Fibroblast of skin of right biceps (primary cell): ENCODE results near the gene PRKN.
A peak's percentile ranks its signal among the peaks of the same experiment; 100 is the strongest.

ENCODE experiments used
- DNase-seq: peaks from one replicate; pipeline ENCODE4 v3.0.0-alpha.2; 2013

The PRKN gene

DNA sequence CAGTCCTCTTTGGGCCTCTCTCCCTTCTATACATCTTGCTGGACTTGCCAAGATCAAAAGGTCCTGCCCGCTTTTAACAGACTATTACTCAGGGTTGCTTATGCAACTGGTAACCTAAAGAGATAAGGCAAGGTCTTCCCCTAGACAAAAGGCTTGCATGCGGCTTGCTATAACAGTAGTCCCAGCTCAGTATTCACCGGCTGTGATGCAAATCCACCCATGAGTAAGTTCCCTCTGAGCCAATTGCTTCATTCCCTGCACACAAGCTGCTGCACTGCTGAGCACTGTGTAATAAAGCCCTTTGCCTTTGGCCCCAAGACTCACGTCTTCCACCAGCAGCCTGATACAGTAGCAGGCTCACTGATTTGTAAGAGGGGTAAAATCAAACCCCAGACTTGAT, 363.8 kb downstream of the PRKN start:
- no peak for DNase-seq

DNA sequence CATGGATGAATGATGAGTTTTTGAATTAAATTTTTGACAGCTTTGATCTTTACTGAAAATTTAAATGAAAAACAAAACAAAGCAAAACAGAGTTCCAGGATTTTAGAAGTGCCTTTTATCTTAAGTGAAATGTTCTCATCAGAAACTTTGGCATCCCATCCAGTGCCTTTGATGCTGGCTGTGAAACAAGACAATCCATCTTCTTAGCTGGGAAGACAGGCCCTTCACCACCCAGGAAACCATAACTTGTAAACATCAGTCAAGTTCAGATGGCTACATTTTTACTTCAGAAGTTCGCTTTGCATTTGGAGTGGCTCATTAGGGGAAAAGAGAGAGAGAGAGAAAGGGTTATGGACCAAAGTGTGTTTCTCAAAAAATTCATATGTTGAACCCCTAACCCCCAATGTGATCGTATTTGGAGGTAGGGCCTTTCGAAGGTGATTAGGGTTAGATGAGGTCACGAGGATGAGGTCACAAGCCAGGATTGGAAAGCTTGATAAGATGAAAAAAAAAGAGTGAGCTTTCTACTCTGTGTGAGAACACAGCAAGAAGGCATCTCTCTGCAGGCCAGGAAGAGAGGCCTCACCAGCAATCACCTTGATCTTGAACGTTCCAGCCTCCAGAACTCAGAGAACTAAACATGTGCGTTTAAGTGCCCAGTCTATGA, 366.5 kb downstream of the PRKN start:
- DNase-seq = no peak

- DNase-seq = no peak
Observed at GRCh38 chr6:162358625-162359024, 368.9 kb downstream of the PRKN start.

GRCh38 chr6:162345051-162345511, 382.5 kb downstream of the PRKN start:
- DNase-seq = peak; percentile 55

GRCh38 chr6:162344646-162345010, 382.9 kb downstream of the PRKN start:
- DNase-seq = no peak

GRCh38 chr6:162343936-162344645, 383.5 kb downstream of the PRKN start:
- DNase-seq = peak; percentile 57

GRCh38 chr6:162343198-162343935, 384.2 kb downstream of the PRKN start:
- no peak for DNase-seq

DNA sequence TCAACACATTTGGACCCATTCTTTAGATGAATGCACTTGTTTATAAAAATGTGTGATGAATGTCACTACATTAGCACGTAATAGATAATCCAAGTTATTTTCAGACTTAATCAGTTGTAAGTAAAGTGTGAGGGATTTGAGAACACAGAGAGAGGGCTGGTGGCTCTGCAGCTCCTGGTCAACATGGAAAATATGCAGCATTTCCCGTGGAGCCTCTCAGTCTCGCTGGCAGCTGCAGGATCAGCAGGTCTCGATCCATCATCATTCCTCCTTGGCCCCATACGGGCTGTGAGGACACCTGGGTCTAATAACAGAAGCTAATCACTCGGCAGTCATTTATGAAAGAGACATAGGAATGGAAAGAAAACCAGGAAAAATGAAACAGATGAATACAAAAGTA, 390.2 kb downstream of the PRKN start:
- DNase-seq = no peak

GRCh38 chr6:162336359-162336758, 391.2 kb downstream of the PRKN start:
- no peak for DNase-seq

DNA sequence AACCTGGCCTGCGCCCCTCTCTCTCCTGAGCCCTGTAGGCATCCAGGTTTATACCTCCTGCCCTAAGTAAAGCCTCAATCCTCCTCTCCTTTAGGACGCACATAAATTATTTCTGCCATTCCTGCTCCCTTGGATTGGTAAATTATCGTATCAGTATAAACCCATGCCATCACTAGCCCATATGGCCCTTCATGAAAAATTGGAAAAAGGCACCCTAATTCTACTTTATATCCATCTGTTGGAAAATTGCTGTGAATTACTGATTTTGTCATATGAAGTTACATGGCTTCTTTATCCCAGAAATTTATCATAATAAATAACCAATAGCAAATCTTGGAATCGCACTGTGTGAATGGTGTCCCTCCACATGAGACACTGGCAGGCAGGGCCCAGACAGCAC, 395.2 kb downstream of the PRKN start:
- no peak for DNase-seq

- DNase-seq = no peak
Observed at GRCh38 chr6:162331911-162332310, 395.7 kb downstream of the PRKN start.

- DNase-seq = no peak
Observed at GRCh38 chr6:162325826-162326225, 401.7 kb downstream of the PRKN start.

DNA sequence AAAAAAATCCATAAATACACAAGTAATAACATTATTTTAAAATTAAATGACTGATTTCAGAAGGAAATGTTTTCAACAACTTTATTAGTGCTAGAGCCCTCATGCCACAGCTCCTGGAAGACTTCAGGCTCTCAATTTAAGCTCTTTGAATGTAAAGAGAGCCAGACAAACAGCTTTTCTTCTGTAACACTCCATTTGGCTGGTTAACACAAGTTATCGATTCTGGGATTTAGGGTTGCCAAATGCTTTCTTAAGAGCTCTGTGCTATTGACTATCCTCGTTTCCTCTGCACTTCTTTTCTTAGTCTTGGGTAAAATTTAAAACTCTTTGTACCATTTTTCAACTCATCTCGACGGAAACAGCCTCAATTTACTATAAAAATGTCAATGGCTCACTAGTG, 402.5 kb downstream of the PRKN start:
- DNase-seq = no peak

DNA sequence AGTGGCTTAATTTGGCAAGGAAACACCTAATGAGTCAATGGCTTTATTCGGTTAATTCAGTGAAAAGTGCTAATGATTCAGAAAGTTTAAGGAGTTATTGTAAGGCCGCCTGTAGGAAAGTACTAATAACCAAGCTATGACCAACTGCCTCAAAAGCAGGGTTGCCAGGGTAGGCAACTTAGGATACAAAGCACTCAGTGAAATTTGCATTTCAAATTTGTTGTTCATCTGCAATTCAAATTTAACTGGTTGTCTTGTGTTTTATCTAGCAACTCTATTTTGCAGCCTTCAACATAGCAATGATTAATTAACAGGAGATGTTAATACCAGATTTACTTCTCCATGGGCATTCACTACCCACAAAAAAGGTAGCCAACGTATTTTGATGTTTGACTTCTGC, 412.3 kb downstream of the PRKN start:
- no peak for DNase-seq

- DNase-seq = peak; percentile 36
Observed at GRCh38 chr6:162313922-162314660, 413.5 kb downstream of the PRKN start.

GRCh38 chr6:162307865-162308264, 419.7 kb downstream of the PRKN start:
- DNase-seq = no peak

DNA sequence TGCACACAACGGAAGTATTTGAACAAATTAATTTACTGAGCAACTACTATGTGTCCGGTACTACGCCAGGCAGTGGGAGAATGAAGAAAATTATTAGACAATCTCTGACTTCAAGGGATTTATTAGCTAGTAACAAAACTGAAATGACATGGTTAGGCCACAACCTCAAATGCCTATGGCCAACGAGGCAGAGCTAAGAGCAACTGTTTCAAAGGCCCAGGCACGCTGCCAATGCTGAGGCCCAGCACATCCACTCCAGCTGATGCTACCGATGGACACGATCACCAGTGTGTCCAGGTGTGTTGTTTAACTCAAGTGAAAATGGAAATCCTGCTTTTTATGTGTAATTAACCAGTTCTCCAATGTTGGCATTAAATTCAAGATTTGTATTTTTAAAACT, 420.9 kb downstream of the PRKN start:
- no peak for DNase-seq

DNA sequence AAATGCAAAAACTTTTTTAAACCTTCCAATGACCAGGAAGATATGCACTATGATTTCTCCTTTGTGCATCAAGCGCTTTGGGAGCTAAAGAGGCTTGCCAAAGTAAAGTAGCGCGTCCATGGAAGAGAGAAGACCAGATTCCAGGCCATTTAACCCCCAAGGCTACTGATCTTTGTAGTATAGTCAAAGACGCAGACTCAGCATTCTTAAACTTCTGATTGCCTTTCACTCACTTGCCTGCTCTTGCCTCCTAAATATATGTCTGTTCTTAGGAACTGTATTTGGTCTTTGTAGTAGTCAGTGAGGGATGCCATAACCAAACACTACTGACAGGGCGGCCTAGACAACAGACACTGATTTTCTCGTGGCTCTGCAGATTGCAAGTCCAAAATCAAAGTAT, 426.4 kb downstream of the PRKN start:
- no peak for DNase-seq

GRCh38 chr6:162294029-162294428, 433.5 kb downstream of the PRKN start:
- no peak for DNase-seq

GRCh38 chr6:162292915-162293314, 434.7 kb downstream of the PRKN start:
- no peak for DNase-seq

DNA sequence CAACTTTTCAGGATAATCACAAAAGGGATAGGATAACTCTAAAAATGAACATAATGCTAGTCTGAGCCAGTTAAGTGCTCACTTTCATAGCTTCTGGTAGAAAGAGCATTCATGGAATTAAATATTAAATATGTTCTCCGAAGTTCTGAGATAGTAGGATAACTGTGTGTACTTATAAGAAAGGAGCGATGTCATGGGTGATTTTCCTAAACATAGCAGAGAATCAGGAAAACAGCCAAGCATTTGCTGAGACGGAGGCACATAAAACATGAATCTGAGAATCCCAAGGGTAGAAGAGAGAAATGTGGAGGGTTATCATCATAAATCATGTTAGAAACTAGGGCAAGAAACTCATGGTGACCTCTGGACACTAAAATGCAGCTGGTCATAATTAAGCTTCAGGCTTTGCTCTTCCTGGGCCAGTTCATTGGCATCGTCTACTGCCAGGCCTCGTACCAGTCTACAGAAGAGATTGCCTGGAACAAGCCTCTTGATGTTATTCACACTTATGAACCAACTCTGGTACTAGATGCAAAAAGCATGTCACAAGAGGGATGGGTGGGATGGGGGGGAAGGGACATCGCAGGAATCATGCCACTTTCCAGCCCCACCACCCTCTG, 436.6 kb downstream of the PRKN start:
- DNase-seq = no peak

DNA sequence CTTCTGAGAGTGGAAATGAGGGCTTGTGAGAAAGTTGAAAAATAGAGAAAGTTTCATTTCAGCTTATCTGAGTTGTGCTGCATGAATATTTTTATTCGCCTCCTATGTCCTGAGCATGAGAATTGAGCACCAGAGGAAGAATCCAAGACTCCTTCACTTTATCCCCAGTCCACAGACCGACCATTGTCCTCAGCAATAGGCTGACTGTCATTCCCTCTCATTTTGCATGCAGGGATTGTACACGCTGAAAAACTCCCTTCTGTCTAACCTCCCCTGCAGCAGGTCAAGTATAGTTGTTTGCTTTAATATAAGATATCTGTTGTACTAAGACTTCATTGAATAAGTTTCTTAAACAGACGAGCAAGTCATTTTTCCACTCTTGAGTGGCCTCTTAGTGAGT, 437.6 kb downstream of the PRKN start:
- no peak for DNase-seq

DNA sequence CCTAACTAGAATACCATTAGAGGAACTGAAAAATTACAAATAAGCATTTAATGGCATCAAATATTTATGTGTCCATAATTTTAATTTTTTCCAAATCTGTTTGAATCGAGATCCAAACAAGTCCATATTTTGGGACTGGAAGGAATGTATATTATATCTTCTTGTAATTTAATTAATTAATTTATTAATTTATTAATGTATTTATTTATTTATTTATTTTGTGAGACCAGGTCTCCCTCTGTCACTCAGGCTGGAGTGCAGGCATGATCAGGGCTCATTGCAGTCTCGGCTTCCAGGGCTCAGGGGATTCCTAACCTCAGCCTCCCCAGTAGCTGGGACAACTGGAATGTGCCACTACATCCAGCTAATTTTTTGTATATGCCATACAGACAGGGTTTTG, 453.6 kb downstream of the PRKN start:
- no peak for DNase-seq
